NCI-H1105 treated with DMSO at 0.1 percent for 48 hours (cell line): Measurements from ENCODE around the gene RAD21L1.
"Not testable (repeated sequence)": the region's sequence is repeated elsewhere in the genome, so short reads cannot be mapped to it uniquely, and the experiment has no call there.

Experiments
- DNase-seq: peaks from one replicate; lab custom pipeline; 2025; lab: John Stamatoyannopoulos, UW

RAD21L1 gene

DNA sequence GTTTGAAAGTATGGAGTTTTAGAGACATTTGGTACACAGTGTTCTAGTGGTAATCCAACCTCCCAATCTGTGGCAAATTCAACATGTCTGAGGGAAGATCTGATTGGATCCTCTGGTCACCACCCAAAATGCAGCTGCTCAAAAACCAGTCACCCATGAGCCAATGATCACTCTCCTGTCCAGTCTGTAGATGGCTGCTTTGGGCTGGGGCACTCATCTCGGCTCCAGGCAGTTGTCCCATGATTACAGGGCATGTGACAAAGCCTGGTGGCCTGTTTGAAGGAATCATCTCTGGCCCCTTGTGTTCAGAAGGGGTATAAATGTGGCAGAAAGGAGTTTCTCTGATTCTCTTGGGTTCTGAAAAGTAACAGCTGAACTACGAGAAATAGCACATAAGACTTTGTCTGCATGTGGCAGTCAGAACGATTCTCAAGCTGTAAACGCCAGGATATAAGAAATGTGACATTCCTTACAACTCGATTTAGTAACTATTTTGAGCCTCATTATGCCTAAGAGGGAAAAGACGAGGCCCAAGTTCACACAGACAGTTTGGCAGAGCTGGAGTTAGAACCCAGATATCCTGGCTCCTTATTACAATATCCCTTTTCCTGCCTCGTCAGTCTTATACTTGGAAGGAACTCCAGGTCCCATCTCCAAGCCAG lies 26.5 kb upstream of the RAD21L1 start:
- no peak for DNase-seq

- no peak for DNase-seq
Measured at GRCh38 chr20:1199964-1200363, 25.9 kb upstream of the RAD21L1 start.

GRCh38 chr20:1202762-1203504 lies 22.9 kb upstream of the RAD21L1 start, which contains the start of gene C20orf202:
Gene C20orf202 (plus strand): TSS chr20:1203454. CDS start chr20:1203586, 132 bp downstream.
- DNase-seq = no peak

- DNase-seq = no peak
Measured at GRCh38 chr20:1203630-1204029, 22.2 kb upstream of the RAD21L1 start.

- no peak for DNase-seq
Measured at GRCh38 chr20:1204113-1204512, 21.7 kb upstream of the RAD21L1 start.

- no peak for DNase-seq
Measured at GRCh38 chr20:1204576-1204975, 21.3 kb upstream of the RAD21L1 start.

- DNase-seq = no peak
Measured at GRCh38 chr20:1205802-1206201, 20.0 kb upstream of the RAD21L1 start.

GRCh38 chr20:1206366-1207148 lies 19.3 kb upstream of the RAD21L1 start:
- no peak for DNase-seq

DNA sequence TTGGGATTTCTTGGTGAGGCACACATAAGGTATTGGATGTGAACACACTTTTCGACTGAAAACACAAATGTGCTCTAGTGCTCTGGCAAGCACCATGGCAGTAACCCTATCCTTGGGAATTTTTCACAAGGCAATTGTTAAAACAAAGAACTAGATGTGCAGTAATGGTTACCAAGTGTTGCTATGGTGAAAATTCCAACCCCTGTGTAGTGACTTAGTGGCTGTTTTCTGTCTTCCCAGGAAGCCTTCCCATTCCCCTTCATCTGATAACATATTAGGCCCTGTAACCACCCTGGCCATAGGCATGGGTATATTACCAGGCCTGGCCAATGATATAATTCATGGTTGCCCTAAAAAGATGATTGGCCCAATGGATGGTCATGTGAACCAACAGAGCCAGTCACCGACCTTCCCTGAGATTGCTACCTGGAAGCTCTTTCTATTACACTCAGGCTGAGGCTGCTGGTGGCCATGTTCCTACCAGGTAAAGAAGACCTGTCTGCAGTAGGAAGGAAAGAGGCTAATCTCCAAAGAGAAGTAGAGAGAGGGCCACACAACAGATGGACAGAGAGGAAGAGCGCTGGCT lies 18.5 kb upstream of the RAD21L1 start:
- DNase-seq = no peak

- DNase-seq = no peak
Measured at GRCh38 chr20:1209447-1210387, 16.1 kb upstream of the RAD21L1 start.

GRCh38 chr20:1210501-1210900 lies 15.3 kb upstream of the RAD21L1 start:
- DNase-seq = no peak

GRCh38 chr20:1212023-1212422 lies 13.8 kb upstream of the RAD21L1 start:
- no peak for DNase-seq

DNA sequence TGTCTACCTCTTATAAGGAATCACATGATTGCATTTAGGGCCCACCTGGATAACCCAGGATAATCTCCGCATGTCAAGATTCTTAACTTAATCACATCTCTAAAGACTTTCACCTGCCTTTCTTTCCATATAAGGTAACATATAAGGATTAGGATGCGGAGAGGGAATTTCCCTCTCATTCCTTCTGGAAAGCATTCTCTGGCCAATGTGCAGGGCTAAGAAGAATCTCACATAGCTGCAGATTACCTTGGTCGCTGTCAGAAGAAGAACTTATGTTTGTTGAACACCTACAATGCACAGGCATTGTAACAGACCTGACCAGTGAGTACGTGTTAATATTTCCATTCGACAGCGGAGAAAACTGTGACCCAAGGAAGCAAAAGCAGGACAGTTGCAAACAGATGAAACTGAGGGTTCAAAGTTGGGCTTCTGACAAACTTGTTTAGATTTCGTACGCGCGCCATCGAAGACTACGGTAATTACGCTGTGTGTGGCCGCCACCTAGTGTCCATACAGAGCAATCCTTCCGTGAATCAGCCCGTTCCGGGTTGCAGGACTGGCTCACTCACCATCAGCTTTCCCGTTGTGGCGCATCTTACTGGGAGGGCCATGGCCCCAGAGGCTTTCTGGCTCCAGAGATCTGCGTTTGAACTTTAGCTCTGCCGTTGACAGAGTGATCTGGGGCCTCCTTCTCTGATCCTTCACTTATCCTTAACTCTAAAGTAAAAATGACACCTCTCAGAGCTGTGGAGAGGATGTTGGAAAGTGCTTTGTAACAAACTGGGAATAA lies 13.0 kb upstream of the RAD21L1 start:
- peak; percentile 69 for DNase-seq

- DNase-seq = no peak
Measured at GRCh38 chr20:1214838-1215261, 11.0 kb upstream of the RAD21L1 start.

- no peak for DNase-seq
Measured at GRCh38 chr20:1215386-1216170, 10.3 kb upstream of the RAD21L1 start.

DNA sequence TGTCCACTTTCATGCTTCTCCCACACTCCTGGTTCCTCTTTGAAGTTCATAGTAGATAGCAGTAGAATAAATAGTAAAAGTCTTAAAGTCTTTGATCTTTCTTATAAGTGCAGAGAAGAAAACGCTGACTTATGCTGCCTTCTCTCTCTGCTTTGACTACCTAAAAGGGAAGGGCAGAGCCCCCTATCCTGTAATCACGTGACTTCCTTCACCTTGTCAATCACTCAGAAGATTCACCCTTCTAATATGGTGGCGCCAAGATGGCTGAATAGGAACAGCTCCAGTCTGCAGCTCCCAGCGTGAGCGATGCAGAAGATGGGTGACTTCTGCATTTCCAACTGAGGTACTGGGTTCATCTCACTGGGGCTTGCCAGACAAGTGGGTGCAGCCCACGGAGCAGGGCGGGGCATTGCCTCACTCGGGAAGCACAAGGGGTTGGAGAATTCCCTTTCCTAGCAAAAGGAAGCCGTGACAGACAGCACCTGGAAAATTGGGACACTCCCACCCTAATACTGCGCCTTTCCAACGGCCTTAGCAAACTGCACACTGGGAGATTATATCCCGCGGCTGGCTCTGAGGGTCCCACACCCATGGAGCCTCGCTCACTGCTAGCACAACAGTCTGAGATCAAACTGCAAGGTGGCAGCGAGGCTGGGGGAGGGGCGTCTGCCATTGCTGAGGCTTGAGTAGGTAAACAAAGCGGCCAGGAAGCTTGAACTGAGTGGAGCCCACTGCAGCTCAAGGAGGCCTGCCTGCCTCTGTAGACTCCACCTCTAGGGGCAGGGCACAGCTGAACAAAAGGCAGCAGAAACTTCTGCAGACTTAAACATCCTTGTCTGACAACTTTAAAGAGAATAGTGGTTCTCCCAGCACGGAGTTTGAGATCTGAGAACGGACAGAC lies 9.1 kb upstream of the RAD21L1 start:
- DNase-seq = not testable (repeated sequence)

DNA sequence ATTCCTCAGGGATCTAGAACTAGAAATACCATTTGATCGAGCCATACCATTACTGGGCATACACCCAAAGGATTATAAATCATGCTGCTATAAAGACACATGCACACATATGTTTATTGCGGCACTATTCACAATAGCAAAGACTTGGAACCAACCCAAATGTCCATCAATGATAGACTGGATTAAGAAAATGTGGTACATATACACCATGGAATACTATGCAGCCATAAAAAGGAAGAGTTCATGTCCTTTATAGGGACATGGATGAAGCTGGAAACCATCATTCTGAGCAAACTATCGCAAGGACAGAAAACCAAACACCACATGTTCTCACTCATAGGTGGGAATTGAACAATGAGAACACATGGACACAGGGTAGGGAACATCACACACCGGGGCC lies 3.1 kb upstream of the RAD21L1 start:
- DNase-seq = not testable (repeated sequence)

DNA sequence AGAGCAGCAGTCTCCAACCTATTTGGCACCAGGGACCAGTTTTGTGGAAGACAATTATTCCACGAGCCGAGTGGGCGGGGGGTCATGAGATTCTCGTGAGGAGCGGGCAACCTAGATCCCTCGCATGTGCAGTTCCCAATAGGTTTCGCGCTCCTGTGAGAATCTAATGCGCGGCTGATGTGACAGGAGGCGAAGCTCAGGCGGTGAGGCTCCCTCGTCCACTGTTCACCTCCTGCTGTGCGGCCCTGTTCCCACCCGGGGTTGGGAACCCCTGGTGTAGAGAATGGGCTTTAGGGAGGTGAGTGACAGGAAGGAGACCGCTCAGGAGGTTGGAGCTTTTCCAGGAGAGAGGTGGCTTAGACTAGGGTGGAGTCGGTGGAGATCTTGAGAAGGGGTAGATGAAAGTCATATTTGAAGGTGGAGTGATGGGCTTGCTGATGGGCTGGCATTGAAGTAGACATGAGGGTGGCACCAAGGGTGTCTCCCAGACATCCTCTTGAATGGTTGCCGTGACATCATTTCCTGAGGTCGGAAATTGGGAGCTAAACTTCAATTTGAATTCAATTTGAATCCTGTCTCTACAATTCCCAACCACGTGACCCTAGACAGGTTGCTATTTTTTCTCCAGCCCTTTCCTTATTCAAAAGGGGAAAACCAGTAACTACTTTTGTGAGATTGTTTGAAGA lies 1.5 kb upstream of the RAD21L1 start:
- no peak for DNase-seq
